Head of caudate nucleus (tissue), 42 donors: ENCODE measurements around the gene IQSEC1.
"Not testable (repeated sequence)": the region's sequence is repeated elsewhere in the genome, so short reads cannot be mapped to it uniquely, and the experiment has no call there.

ENCODE experiments used
- DNase-seq, 42 donors: peaks; one replicate each; pipeline versions ENCODE4 v3.0.0 to v3.0.0-alpha.2; 2020 to 2021; ENCODE audit warnings: mixed read lengths in 7 of 42
- intact Hi-C: fragments of 100-400 bp; cut with DNase I; formaldehyde crosslinking; loops from one replicate; pipeline ENCODE4 v1.15.0; 2022

Gene IQSEC1

GRCh38 chr3:12891391-12891984, 181.7 kb downstream of the IQSEC1 start:
- intact Hi-C loops, result loop anchor here (5.0 kb wide), 1 partner anchor 76 kb away; no protein-coding TSS in a partner anchor
- no peak for DNase-seq

- no peak for DNase-seq
- intact Hi-C loops, result loop anchor here (5.0 kb wide), 1 partner anchor 77 kb away; no protein-coding TSS in a partner anchor
Observed at GRCh38 chr3:12890610-12891390, 182.4 kb downstream of the IQSEC1 start.

- DNase-seq, result peak in 2 of 42 donors; percentile 30 to 58
- intact Hi-C loops, result no loop called here
Observed at GRCh38 chr3:12886736-12887135, 186.5 kb downstream of the IQSEC1 start.

- intact Hi-C loops, result no loop called here
- no peak for DNase-seq
Observed at GRCh38 chr3:12886106-12886679, 187.0 kb downstream of the IQSEC1 start.

- no peak for DNase-seq
- intact Hi-C loops, result no loop called here
Observed at GRCh38 chr3:12885583-12885930, 187.7 kb downstream of the IQSEC1 start.

- DNase-seq, result peak in 2 of 42 donors; percentile 32 to 48
- intact Hi-C loops, result no loop called here
Observed at GRCh38 chr3:12884790-12885582, 188.2 kb downstream of the IQSEC1 start.

- peak in 41 of 42 donors; percentile 36 to 85 (median 66) for DNase-seq
- intact Hi-C loops, result no loop called here
Observed at GRCh38 chr3:12884186-12884680, 189.0 kb downstream of the IQSEC1 start.

GRCh38 chr3:12882336-12883310, 190.6 kb downstream of the IQSEC1 start:
- intact Hi-C loops, result no loop called here
- no peak for DNase-seq

GRCh38 chr3:12881858-12882257, 191.4 kb downstream of the IQSEC1 start:
- DNase-seq, intact Hi-C loops: not testable (repeated sequence)

- peak in 31 of 42 donors; percentile 20 to 78 (median 53) for DNase-seq
- intact Hi-C loops, result no loop called here
Observed at GRCh38 chr3:12879191-12879815, 193.9 kb downstream of the IQSEC1 start.

GRCh38 chr3:12878758-12879157, 194.5 kb downstream of the IQSEC1 start:
- intact Hi-C loops, DNase-seq: not testable (repeated sequence)

GRCh38 chr3:12878141-12878574, 195.1 kb downstream of the IQSEC1 start:
- intact Hi-C loops, result no loop called here
- no peak for DNase-seq

GRCh38 chr3:12877040-12877439, 196.2 kb downstream of the IQSEC1 start:
- no peak for DNase-seq
- intact Hi-C loops, result no loop called here

GRCh38 chr3:12875857-12876836, 197.1 kb downstream of the IQSEC1 start:
- DNase-seq, result peak in 6 of 42 donors; percentile 11 to 33 (median 26)
- intact Hi-C loops, result no loop called here

GRCh38 chr3:12871404-12871983, 201.7 kb downstream of the IQSEC1 start:
- no peak for DNase-seq
- intact Hi-C loops, result no loop called here

- intact Hi-C loops, result no loop called here
- DNase-seq, result peak in 8 of 42 donors; percentile 25 to 63 (median 33)
Observed at GRCh38 chr3:12870942-12871341, 202.3 kb downstream of the IQSEC1 start.
